Progenitor cell of endocrine pancreas (in vitro differentiated cells): ENCODE data around the gene DOCK2. TPM values are rescaled to one million over a fixed set of nuclear protein-coding genes. Genes with fewer than 3 reads are reported as not detected.

Experiments
- DNase-seq: peaks from one replicate; pipeline ENCODE4 v3.0.0; 2021; ENCODE audit warnings: low spot score; ENCODE audit not compliant: unreplicated experiment
- H3K27ac Mint-ChIP-seq: 2 replicates; pipeline ENCODE4 v1.8.0; 2021; ENCODE audit warnings: mild to moderate bottlenecking, moderate library complexity, mixed read lengths
- H3K27me3 Mint-ChIP-seq: 2 replicates; pipeline ENCODE4 v1.8.0; 2021; ENCODE audit warnings: mixed read lengths
- H3K36me3 Mint-ChIP-seq: 2 replicates; pipeline ENCODE4 v1.8.0; 2022; ENCODE audit warnings: mixed read lengths; ENCODE audit not compliant: insufficient read depth
- H3K4me1 Mint-ChIP-seq: 2 replicates; pipeline ENCODE4 v1.8.0; 2021; ENCODE audit warnings: low read depth, mixed read lengths
- H3K4me3 Mint-ChIP-seq: 2 replicates; pipeline ENCODE4 v1.8.0; 2021; ENCODE audit warnings: low read depth, mild to moderate bottlenecking, moderate library complexity, mixed read lengths
- H3K9me3 Mint-ChIP-seq: 2 replicates; pipeline ENCODE4 v1.8.0; 2021; ENCODE audit warnings: low read depth, mixed read lengths
- total RNA-seq: library from RNA; stranded (reverse); gene quantifications from 2 replicates; pipeline ENCODE4 v1.2.1, GENCODE V29; 2021
- TF ChIP-seq, protein P1 (sequence below): fragments of 200-600 bp; sonication (generic); IDR thresholded peaks from one replicate; pipeline ENCODE4 v1.5.0; 2021; ENCODE audit warnings: antibody characterized with exemption, mild to moderate bottlenecking; ENCODE audit not compliant: unreplicated experiment

Gene DOCK2
- total RNA-seq, 1 donor from 2014 or later = not detected

DNA sequence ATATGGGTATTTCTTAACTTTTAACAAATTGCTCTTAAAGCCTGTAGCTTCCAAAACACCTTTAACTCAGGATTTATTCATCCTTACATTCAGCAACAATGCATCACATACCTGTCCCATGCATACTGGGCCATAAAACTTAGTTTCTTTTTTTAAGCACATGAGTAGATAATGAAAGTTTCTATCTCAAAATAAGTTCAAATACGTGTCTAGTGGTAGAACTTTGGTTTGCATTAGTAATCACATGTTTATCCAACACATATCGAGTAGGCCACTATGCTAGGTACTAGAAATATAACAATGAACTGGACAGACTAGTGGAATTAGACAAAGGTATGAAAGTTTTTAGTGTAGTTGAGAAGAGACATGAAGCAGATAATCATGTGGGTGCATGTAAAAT lies 99.6 kb downstream of the DOCK2 start:
- Mint-ChIP-seq H3K36me3 (no peaks in the 10 kb centered on the region), H3K4me1 (no peaks in the 10 kb centered on the region), H3K9me3 (no peaks in the 10 kb centered on the region), H3K27ac (no peak overlapping the region), H3K27me3 (peaks cover 72% of the 10 kb centered on the region), H3K4me3 (no peak overlapping the region)
- DNase-seq = no peak
- TF ChIP-seq, protein P1, sequence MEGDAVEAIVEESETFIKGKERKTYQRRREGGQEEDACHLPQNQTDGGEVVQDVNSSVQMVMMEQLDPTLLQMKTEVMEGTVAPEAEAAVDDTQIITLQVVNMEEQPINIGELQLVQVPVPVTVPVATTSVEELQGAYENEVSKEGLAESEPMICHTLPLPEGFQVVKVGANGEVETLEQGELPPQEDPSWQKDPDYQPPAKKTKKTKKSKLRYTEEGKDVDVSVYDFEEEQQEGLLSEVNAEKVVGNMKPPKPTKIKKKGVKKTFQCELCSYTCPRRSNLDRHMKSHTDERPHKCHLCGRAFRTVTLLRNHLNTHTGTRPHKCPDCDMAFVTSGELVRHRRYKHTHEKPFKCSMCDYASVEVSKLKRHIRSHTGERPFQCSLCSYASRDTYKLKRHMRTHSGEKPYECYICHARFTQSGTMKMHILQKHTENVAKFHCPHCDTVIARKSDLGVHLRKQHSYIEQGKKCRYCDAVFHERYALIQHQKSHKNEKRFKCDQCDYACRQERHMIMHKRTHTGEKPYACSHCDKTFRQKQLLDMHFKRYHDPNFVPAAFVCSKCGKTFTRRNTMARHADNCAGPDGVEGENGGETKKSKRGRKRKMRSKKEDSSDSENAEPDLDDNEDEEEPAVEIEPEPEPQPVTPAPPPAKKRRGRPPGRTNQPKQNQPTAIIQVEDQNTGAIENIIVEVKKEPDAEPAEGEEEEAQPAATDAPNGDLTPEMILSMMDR = no peak

DNA sequence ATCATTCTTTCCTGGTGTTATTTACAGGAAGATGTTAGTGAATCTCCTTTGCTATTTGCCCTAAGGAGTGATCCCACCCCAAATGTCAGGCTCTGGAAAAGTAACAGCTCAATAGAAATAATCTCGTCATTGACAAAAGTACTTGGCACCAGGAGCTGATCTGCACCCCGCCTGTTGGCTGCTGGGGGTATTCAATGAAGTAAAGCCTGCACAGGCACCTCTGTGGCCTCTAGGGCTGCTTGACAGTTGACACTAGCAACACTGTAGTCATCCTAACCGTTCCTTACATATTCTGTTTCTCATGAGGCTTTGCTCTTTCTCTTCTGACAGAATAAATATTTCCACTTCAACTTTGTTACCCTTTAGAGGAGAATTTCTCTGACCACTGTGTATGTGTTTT lies 103.4 kb downstream of the DOCK2 start:
- TF ChIP-seq, protein P1 = no peak
- Mint-ChIP-seq H3K36me3 (no peaks in the 10 kb centered on the region), H3K4me3 (no peak overlapping the region), H3K27me3 (peaks cover 76% of the 10 kb centered on the region), H3K27ac (no peak overlapping the region), H3K9me3 (no peaks in the 10 kb centered on the region), H3K4me1 (no peaks in the 10 kb centered on the region)
- DNase-seq = no peak

DNA sequence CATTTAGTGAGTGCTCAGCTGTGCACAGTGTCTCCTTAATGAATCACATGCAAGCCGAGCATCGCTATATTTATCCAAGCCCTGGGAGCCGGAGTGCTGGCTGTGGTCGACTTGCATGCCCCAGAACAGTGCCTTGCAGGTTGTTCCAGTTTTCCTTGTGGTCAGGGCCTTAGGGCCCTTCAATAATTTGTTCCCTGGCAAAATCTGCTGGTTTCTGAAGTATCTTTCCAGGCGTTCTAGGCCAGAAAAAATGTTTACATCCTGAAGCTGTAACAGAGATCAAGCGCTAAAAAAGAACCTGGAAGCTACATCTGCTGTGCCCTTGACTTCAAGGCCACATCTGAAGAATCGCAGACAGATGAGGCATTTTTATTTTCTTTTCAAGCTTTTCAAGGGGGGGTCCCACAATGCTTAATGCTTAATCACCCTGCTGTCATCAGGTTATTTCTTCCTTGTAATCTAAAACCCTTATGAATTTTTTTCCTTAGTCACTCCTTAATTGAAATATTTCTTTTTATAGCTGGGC lies 105.8 kb downstream of the DOCK2 start:
- no peak for DNase-seq
- Mint-ChIP-seq H3K27ac (no peak overlapping the region), H3K9me3 (no peaks in the 10 kb centered on the region), H3K36me3 (no peaks in the 10 kb centered on the region), H3K4me1 (peaks cover 23% of the 10 kb centered on the region), H3K27me3 (peaks cover 78% of the 10 kb centered on the region), H3K4me3 (no peak overlapping the region)
- TF ChIP-seq, protein P1 = no peak

DNA sequence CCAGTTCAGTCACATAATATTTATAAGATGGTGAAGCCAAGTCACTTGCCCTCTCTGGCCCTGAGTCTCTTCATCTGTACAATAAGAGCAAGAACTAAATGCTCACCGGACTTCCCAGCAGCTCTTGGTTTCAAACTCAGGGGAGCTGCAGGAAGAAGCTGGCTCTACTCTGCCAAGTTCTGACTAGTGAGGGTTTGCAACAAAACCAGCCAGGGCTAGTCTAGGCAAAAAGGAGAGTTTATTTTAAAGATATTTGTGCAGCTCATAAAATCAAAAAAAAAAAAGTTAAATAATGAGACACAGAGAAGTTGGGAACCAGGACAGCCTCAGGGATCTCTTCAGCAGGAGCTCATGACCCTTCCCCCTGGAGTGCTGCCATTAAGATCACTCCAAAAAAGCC lies 107.3 kb downstream of the DOCK2 start:
- H3K27ac Mint-ChIP-seq = no peak overlapping the region
- H3K27me3 Mint-ChIP-seq = peaks cover 68% of the 10 kb centered on the region
- peaks cover 30% of the 10 kb centered on the region for H3K4me1 Mint-ChIP-seq
- H3K4me3 Mint-ChIP-seq = no peak overlapping the region
- no peaks in the 10 kb centered on the region for H3K36me3 Mint-ChIP-seq
- no peak for DNase-seq
- TF ChIP-seq, protein P1 = no peak
- no peaks in the 10 kb centered on the region for H3K9me3 Mint-ChIP-seq

DNA sequence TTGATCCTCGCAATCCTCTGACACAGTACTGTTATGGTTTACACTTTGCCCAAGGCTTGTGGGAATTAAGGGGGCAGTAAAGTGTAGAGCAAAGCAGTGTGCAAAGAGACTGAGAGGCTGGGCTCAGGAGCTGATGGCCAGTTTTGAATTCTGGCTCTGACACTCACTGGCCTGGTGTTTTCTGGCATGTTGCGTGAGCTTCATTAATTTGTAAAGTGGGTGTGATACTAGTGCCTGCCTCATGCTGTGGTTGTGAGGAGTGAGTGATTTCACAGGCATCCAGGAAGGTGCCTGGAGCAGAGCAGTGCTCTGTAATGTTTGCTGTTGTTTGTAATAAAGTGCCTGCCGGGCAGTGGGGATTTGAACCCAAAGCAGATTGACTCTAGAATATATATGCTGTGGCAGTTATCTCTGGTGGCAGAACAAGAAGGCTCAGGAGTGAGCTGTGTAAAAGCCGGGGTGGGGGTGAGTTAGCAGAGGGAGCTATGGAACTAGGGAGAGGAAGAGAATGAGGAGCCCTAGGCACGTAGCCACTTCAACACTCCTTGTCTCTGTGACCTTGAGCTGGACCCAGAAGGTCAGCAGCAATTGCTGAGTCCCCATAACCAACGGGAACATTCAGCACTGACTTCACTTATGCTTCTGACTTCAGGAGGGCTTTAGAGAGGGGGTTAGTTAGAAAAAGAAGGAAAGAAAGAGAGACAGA lies 108.5 kb downstream of the DOCK2 start:
- Mint-ChIP-seq H3K4me1 (peaks cover 30% of the 10 kb centered on the region), H3K27me3 (peaks cover 71% of the 10 kb centered on the region), H3K27ac (no peak overlapping the region), H3K9me3 (no peaks in the 10 kb centered on the region), H3K36me3 (no peaks in the 10 kb centered on the region), H3K4me3 (no peak overlapping the region)
- TF ChIP-seq, protein P1 = no peak
- no peak for DNase-seq
